GM12865 (cell line): ENCODE results near the gene SPCS2.

ENCODE experiments used
- DNase-seq: peaks from one replicate; pipeline ENCODE4 v3.0.0; 2010; ENCODE audit warnings: low read depth
- H3K4me3 ChIP-seq: 2 replicates; pipeline ENCODE4 v1.5.1; 2011; ENCODE audit warnings: mild to moderate bottlenecking, low read depth, low read length, control low read depth
- TF ChIP-seq, protein P1 (sequence below): IDR thresholded peaks from 2 replicates; pipeline ENCODE4 v1.5.1; 2011; ENCODE audit warnings: low read length, control low read depth, low read depth, inconsistent platforms; ENCODE audit not compliant: insufficient read depth; ENCODE audit errors: missing control alignments

The SPCS2 gene

DNA sequence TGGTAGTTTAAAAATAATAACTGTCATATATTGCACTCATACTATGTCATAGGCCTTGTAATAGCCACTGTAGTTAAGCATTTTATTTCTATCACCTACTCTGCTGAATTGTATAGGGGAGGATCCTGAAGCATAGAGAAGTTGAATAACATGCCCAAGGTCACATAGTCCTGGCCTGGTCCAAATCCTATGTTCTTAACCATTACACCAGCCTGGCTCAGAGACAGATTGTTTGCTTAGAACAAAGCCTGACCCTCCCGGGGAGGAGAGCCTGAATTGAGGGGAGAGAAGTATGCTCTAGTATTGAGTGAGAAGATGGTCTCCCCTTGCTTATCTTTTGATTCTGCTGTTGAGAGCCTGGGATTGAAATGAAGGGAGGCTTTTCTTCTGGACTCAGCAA lies 41.9 kb downstream of the SPCS2 start:
- peak overlapping the region; percentile 93 for H3K4me3 ChIP-seq
- no peak for DNase-seq
- TF ChIP-seq, protein P1, sequence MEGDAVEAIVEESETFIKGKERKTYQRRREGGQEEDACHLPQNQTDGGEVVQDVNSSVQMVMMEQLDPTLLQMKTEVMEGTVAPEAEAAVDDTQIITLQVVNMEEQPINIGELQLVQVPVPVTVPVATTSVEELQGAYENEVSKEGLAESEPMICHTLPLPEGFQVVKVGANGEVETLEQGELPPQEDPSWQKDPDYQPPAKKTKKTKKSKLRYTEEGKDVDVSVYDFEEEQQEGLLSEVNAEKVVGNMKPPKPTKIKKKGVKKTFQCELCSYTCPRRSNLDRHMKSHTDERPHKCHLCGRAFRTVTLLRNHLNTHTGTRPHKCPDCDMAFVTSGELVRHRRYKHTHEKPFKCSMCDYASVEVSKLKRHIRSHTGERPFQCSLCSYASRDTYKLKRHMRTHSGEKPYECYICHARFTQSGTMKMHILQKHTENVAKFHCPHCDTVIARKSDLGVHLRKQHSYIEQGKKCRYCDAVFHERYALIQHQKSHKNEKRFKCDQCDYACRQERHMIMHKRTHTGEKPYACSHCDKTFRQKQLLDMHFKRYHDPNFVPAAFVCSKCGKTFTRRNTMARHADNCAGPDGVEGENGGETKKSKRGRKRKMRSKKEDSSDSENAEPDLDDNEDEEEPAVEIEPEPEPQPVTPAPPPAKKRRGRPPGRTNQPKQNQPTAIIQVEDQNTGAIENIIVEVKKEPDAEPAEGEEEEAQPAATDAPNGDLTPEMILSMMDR: no peak

DNA sequence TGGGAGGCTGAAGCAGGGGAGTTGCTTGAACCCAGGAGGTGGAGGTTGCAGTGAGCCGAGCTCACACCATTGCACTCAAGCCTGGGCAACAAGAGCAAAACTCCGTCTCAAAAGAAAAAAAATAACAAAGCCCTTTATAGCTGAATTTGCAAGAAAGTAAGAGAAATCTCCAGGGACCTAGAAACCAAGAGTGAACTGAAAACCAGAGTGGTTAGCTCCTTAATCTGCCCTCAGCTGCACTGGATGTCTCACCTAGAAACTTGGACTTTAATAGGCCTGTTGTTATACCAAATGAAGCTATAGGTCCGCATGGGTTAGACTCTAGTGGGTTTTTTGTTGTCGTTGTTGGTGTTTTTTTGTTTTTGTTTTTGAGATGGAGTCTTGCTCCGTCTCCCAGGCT lies 43.8 kb downstream of the SPCS2 start:
- no peak overlapping the region for H3K4me3 ChIP-seq
- TF ChIP-seq, protein P1: no peak
- peak; percentile 79 for DNase-seq

DNA sequence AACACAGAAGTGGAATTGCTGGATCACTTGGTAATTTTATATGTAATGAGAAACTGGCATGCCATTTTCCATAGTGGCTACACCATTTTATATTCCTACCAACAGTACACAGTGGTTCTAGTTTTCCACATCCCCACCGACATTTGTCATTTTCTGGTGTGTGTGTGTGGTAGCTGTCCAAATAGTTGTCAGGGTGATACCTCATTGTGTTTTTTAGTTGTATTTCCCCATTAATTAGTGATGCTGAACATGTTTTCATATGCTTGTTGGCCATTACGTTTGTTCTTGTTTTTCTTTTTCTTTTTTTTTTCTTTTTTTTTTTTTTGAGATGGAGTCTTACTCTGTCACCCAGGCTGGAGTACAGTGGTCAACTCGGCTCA lies 51.9 kb downstream of the SPCS2 start:
- DNase-seq: no peak
- TF ChIP-seq, protein P1: no peak
- H3K4me3 ChIP-seq: no peak overlapping the region

DNA sequence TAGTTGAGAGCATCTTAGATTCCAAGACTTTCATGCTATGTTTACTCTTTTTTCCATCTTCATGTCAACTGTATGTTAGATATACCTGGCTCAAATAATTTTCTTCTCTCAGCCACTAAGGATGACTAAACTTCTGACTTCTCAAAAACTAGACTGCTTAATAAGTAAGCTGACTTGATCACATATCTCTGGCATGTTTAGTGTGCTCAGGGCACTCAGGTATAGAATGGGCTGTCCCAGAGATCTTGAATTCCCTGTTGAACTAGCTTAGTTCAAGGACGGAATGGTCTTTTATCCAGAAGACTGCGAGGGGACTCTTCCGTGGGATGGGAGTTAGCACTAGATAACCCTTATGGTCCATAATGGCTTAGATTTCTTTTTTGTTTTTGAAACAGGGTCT lies 52.6 kb downstream of the SPCS2 start:
- TF ChIP-seq, protein P1: no peak
- DNase-seq: no peak
- H3K4me3 ChIP-seq: no peak overlapping the region

DNA sequence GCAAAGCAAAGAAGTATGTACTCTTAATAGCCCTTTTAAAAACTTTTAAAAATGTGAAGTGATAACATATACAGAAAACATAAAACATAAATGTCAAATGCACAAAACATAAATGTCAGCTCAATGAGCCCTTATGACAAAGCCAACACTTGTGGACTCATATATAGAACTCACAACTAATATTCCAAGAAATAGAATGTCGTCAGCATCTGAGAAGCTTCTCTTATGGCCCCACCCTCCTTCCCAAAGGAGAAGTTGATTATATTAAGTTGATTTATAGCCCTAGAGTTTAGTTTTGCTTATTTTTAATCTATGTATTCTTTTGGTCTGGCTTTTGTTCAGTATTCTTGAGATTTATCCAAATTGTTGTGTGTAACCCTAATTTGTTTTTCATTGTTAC lies 53.5 kb downstream of the SPCS2 start:
- TF ChIP-seq, protein P1: no peak
- no peak for DNase-seq

DNA sequence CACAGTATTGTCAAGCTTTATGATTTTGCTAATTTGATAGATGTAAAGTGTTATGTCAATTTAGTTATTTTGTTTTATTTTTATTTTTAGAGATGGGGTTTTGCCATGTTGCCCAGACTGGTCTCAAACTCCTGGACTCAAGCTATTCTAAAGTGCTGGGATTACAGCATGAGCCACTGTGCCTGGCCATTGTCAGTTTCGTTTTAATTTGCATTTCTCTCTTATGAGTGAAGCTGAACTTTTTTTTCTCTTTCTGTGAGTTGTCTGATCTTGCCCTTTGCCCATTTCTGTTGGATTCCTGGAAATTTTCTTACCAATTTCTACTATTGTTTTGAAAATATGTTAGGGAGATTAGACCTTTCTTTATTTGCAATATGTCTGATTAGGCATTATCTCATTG lies 55.1 kb downstream of the SPCS2 start:
- H3K4me3 ChIP-seq: no peak overlapping the region
- DNase-seq: peak; percentile 44
- TF ChIP-seq, protein P1: no peak

More for the DNA sequence above, 53.5 kb downstream of the SPCS2 start:
- no peak overlapping the region for H3K4me3 ChIP-seq

DNA sequence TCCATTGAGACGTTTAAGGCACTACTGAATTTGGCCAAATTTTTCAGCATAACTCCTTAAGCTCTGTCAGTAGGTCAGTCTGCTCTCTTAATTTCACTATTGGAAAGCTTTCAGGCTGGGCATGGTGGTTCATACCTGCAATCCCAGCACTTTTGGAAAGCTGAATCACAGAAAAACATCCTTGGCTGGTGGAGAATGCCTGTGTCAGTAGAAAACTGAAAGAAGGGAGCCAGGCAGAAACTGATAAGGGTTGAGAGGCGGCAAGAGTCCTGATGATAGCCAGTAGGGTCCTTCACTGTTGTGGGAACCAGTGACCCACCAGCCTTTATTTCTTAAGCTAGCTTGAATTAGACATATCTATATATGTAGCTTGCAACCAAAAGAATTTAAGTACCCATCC lies 62.3 kb downstream of the SPCS2 start:
- H3K4me3 ChIP-seq: no peak overlapping the region
- DNase-seq: no peak
- TF ChIP-seq, protein P1: no peak
